DOHH2 (cell line): Measurements from ENCODE around the gene AP3B2.

ENCODE experiments used
- H3F3A ChIP-seq: fragments of 200-600 bp; sonication (generic), shearing (Covaris generic); 2 replicates; pipeline ENCODE4 v1.6.0; 2016; ENCODE audit warnings: antibody characterized with exemption, mild to moderate bottlenecking; ENCODE audit not compliant: control insufficient read depth, insufficient read depth
- H3K27ac ChIP-seq: fragments of 200-600 bp; sonication (generic); 2 replicates; pipeline ENCODE4 v1.5.1; 2014; ENCODE audit warnings: low read depth, mild to moderate bottlenecking, low read length, moderate library complexity
- H3K27me3 ChIP-seq: fragments of 200-600 bp; sonication (generic); 2 replicates; pipeline ENCODE4 v1.6.1; 2014; ENCODE audit warnings: mild to moderate bottlenecking, low read length, mixed read lengths; ENCODE audit not compliant: control insufficient read depth
- H3K36me3 ChIP-seq: fragments of 200-600 bp; sonication (generic); 2 replicates; pipeline ENCODE4 v1.6.1; 2014; ENCODE audit warnings: mild to moderate bottlenecking, low read length, moderate library complexity, mixed read lengths; ENCODE audit not compliant: control insufficient read depth
- H3K4me1 ChIP-seq: fragments of 200-600 bp; sonication (generic); 2 replicates; pipeline ENCODE4 v1.6.1; 2014; ENCODE audit warnings: mild to moderate bottlenecking, low read length, mixed read lengths; ENCODE audit not compliant: control insufficient read depth
- H3K4me2 ChIP-seq: fragments of 200-600 bp; sonication (generic); 2 replicates; pipeline ENCODE4 v1.6.0; 2014; ENCODE audit warnings: mild to moderate bottlenecking, low read length, moderate library complexity
- H3K4me3 ChIP-seq: fragments of 200-600 bp; sonication (generic); 2 replicates; pipeline ENCODE4 v1.5.1; 2014; ENCODE audit warnings: mild to moderate bottlenecking, low read length, mixed read lengths
- H3K79me2 ChIP-seq: fragments of 200-600 bp; sonication (generic); 2 replicates; pipeline ENCODE4 v1.6.1; 2014; ENCODE audit warnings: mild to moderate bottlenecking, low read length, mixed read lengths; ENCODE audit not compliant: control insufficient read depth
- H3K9me2 ChIP-seq: fragments of 200-600 bp; sonication (generic); replicated peaks from 2 replicates; pipeline ENCODE4 v1.6.1; 2014; ENCODE audit warnings: mild to moderate bottlenecking, low read length, mixed read lengths; ENCODE audit not compliant: control insufficient read depth
- H3K9me3 ChIP-seq: fragments of 200-600 bp; sonication (generic); 2 replicates; pipeline ENCODE4 v1.6.1; 2014; ENCODE audit warnings: antibody characterized with exemption, low read length, mixed read lengths; ENCODE audit not compliant: control insufficient read depth, insufficient read depth
- H4K20me1 ChIP-seq: fragments of 200-600 bp; sonication (generic); 2 replicates; pipeline ENCODE4 v1.6.0; 2014; ENCODE audit warnings: low read depth, mild to moderate bottlenecking, antibody characterized with exemption, low read length, moderate library complexity; ENCODE audit not compliant: control insufficient read depth, insufficient read depth
- CTCF ChIP-seq: fragments of 200-600 bp; sonication (generic); IDR thresholded peaks from one replicate; pipeline ENCODE4 v1.5.1; 2014; ENCODE audit warnings: antibody characterized with exemption, mild to moderate bottlenecking, low read depth, low read length; ENCODE audit not compliant: poor library complexity, severe bottlenecking
- EZH2phosphoT487 ChIP-seq: fragments of 200-600 bp; sonication (generic); IDR thresholded peaks from 2 replicates; pipeline ENCODE4 v1.6.1; 2017; ENCODE audit warnings: borderline replicate concordance, mild to moderate bottlenecking, antibody characterized with exemption, low read length, moderate library complexity, mixed read lengths

Gene AP3B2

GRCh38 chr15:82643992-82644391 lies 65.7 kb downstream of the AP3B2 start:
- H3K4me3 ChIP-seq = no peak overlapping the region
- H3K27me3 ChIP-seq = peaks cover 26% of the 10 kb centered on the region
- H3K9me2 ChIP-seq = no peaks in the 10 kb centered on the region
- H3K4me1 ChIP-seq = no peaks in the 10 kb centered on the region
- H3K79me2 ChIP-seq = no peaks in the 10 kb centered on the region
- H4K20me1 ChIP-seq = no peaks in the 10 kb centered on the region
- no peaks in the 10 kb centered on the region for H3F3A ChIP-seq
- H3K9me3 ChIP-seq = no peaks in the 10 kb centered on the region
- no peak overlapping the region for H3K4me2 ChIP-seq
- no peak for TF ChIP-seq EZH2phosphoT487
- TF ChIP-seq CTCF = no peak
- H3K36me3 ChIP-seq = no peaks in the 10 kb centered on the region
- H3K27ac ChIP-seq = no peak overlapping the region

- H3K9me2 ChIP-seq = no peaks in the 10 kb centered on the region
- H3K4me3 ChIP-seq = no peak overlapping the region
- H3K27ac ChIP-seq = no peak overlapping the region
- no peaks in the 10 kb centered on the region for H3K36me3 ChIP-seq
- TF ChIP-seq EZH2phosphoT487 (no peak), CTCF (no peak)
- H3K9me3 ChIP-seq = no peaks in the 10 kb centered on the region
- H3K4me1 ChIP-seq = no peaks in the 10 kb centered on the region
- H4K20me1 ChIP-seq = no peaks in the 10 kb centered on the region
- no peaks in the 10 kb centered on the region for H3F3A ChIP-seq
- H3K79me2 ChIP-seq = no peaks in the 10 kb centered on the region
- peaks cover 26% of the 10 kb centered on the region for H3K27me3 ChIP-seq
- H3K4me2 ChIP-seq = no peak overlapping the region
Observed at GRCh38 chr15:82642656-82643055, 67.0 kb downstream of the AP3B2 start.

DNA sequence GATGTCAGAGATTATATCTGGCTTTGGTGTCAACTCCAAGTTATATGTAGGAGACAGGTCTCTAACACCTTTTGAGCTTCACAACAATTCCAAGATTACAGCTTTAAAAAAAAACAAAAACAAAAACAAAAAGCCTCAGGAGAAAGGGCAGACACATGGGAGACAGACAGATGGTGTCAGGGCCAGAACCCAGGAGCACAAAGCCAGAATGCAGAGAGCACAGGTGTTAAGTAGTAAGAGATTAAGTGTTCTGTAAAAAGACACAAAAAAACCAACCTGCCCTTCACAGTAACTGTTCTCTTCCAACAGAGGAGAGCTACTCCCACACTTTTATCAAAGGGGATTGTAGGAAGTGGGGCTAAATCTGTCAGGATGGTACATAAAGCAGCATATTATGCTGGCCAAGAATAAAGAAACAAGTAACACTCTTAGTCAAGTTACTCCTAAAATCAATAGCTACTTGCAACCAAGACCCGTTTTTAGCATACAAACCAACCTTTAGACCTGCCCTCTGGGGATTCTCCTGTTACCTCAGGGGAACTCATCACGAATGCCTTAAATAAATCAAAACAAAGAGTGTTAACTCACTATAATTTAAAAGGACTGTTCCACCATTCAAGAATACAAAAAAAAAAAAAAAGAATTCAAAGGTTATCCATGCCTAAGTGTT lies 68.4 kb downstream of the AP3B2 start:
- no peaks in the 10 kb centered on the region for H3F3A ChIP-seq

More for the DNA sequence above, 68.4 kb downstream of the AP3B2 start:
- no peaks in the 10 kb centered on the region for H3K9me3 ChIP-seq
- H3K79me2 ChIP-seq = no peaks in the 10 kb centered on the region
- no peaks in the 10 kb centered on the region for H3K36me3 ChIP-seq
- H3K9me2 ChIP-seq = no peaks in the 10 kb centered on the region
- H3K4me3 ChIP-seq = no peak overlapping the region
- no peak for TF ChIP-seq CTCF
- TF ChIP-seq EZH2phosphoT487 = no peak
- H3K4me2 ChIP-seq = no peak overlapping the region
- peaks cover 26% of the 10 kb centered on the region for H3K27me3 ChIP-seq
- H3K27ac ChIP-seq = no peak overlapping the region
- no peaks in the 10 kb centered on the region for H4K20me1 ChIP-seq
- H3K4me1 ChIP-seq = no peaks in the 10 kb centered on the region
